GM21786 (cell line): ENCODE data around the gene VPS33A.

Source experiments
- ATAC-seq: cut with Tn5 transposase; IDR thresholded peaks from one replicate; pipeline ENCODE4 v1.9.1; 2021; ENCODE audit not compliant: unreplicated experiment

The VPS33A gene

DNA sequence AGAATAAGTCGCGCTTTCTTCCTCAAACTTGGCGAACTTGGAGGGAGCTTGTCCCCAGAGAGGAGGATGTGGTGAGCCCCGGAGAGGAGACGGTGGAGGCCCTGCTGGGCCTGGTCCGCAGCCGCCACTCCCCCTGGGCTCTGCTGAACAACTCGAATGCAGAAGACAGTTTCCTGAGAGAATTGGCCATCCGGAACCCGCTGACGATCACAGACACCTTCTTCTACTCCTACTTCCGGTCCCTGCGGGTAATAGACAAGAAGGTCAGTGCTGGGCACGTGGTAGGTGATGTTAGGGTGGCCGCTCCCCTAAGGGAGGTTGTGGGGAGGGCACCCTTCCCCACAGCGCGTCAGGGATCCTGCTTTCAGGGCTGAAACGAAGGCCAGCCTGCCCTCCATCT lies 81.8 kb downstream of the VPS33A start:
- ATAC-seq, result no peak

DNA sequence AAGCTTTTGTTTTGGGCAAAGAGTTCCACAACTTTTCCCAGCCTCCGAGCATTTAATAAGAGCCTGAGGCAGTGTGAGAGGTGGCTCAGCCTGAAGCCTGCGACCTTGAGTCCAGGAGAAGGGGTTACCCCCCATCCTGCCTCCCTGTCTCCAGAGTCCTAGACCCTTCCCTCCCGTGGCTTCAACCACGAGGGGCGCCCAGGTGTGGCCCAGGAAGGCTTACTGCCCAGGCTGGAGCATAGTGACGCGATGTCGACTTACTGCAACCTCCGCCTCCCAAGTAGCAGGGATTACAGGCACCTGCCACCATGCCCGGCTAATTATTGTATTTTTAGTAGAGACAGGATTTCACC lies 82.7 kb downstream of the VPS33A start:
- ATAC-seq, result no peak

DNA sequence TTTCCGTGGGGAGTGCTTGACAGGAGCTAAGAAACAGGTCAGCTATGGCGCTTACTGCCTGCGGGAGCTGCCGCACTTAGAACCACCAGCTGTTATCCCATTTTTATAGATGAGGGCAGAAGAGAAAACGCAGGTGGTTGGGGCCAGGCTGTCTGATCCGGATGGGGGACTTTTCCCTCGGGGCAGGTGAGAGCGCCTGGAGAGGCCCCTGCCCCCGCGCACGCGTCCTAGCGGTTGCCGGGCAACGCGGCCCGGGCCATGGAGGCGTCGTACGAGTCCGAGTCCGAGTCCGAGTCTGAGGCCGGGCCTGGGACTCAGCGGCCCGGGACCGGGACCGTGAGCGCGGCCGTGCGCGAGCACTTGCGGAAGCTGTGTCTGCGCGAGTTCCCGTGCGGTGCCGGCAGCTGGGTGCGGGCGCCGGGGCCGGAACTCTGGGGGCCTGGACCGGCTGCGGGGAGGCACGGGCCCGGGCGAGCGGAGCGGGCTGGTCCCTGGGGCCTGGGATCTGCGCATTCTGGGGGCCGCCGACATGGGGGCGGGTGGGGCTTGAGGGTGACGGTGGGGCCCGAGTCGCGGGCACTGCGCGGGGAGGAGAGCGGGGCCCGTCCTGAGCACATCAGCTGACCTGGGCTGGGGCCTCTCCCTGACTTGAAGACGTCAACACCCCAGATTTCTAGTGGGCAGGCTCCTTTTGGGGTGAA lies 83.3 kb downstream of the VPS33A start, which contains the start of gene LRRC43:
LRRC43 (plus strand) TSS at position 237 of the 701 bp plus-strand sequence; CDS start at position 259, 22 bp downstream.
- no peak for ATAC-seq
